Left cardiac atrium (tissue), 4 donors: ENCODE data around the gene KCNK5. TPM values are rescaled to one million over a fixed set of nuclear protein-coding genes. Genes with fewer than 3 reads are reported as not detected.
A peak's percentile ranks its signal among the peaks of the same experiment; 100 is the strongest.

Source experiments
- ATAC-seq, 2 donors: fragments of 200-7000 bp; cut with Tn5 transposase; one replicate each; pipeline ENCODE4 v1.9.1; 2020; ENCODE audit warnings: mild to moderate bottlenecking in 2 of 2, moderate library complexity in 2 of 2
- DNase-seq: peaks from one replicate; pipeline ENCODE4 v3.0.0-alpha.2; 2020
- intact Hi-C, 2 donors: fragments of 100-400 bp; cut with DNase I; formaldehyde crosslinking; loops; one replicate each; pipeline versions ENCODE4 v1.14.1 to v1.15.1; 2022 to 2023
- total RNA-seq, 2 donors: library from RNA; stranded (reverse); fragmentation: NEBNext Ultra II Directional; extraction: Animal tissue kit (Norgen Biotek cat#: 25700); gene quantifications; one replicate each; pipeline ENCODE4 v1.2.1, GENCODE V29; 2021
- donor health status: DM: no; HTN: yes; CAD: no.
- donor health status: DM: no; HTN: yes; CAD: no; lungs with severe emphysema.
- donor health status: DM: yes; HTN: yes; CAD: no.
- donor health status: Dilated cardiomyopathy.

Gene KCNK5
- total RNA-seq, 2 donors from 2014 or later: 0.76 to 1.2 TPM

DNA sequence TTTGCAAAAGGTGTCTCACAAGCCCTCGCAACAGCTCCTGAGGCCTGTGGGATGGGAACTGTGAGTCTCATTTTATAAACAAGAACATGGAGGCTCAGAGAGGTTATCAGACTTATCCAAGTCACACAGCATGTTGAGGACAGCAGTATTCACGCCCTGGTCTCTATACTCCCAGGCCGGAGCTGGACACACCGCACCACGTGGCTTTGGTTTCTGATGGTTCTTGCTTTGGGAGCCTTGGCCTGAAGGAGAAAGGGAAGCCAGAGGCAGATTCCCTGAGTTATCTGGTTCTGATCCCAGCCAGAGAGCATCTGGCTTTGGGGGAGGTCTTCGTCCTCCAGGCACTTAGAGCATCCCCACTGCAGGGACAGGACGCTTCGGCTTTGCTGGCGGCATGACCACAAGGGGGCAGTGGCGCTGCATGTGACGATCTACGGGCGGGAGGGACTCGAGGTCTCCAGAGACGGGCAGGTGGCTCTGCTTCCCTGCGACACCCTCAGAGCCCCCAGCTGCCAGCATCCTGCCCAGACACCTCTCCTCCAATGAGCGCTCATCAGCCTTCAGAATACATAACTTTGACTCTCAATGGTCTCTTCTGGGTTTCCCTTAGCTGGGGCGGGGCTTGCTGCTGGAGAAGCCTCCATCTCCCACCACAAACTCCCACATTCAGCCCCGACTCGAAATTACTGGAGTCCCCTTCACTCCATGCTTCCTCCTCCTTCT is 62.9 kb downstream of the KCNK5 start:
- intact Hi-C loops: loop anchor here (1.0 to 5.0 kb wide), 3 partner anchors 137 to 294 kb away; no protein-coding TSS in a partner anchor
- peak; percentile 79 for DNase-seq
- ATAC-seq: peak; percentile 84 to 85

DNA sequence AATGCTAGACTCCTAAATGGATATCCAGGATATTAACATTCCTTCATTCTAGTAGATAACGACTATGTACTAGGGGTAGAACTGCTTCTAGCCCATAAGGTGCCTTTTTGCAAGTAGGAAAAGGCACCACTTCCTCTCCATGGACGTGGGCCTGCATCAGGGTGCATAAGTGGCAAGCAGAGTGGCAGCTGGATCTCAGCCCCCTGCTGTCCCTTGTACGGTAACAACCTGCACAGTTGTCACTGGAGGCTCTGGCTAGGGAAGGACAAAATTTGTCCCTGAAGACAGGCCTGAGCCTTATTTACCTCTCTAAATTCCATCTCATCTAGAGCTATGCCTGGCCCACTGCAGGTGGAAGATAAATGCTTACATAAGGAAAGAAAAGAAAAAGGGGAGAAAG is 71.8 kb downstream of the KCNK5 start:
- no peak for DNase-seq
- no peak for ATAC-seq
- intact Hi-C loops: no loop called here

DNA sequence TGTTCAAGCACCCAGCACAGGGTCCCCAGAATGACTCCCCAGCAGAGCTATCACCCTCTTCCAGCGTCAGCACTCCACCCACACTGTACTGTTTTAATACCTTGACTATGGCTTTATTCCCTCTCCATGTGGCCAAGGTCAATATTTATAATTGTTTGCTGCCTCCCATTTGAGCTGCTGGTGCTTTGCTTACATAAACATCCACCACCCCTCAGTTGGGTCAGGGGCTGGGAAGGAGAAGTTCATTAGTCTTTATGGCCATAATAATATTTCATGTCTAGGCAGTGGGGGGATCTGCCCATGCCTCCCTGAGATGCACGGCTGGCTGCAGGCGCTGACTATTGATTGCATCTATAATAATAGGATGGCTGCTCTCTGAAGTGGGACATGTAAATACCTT is 72.5 kb downstream of the KCNK5 start:
- intact Hi-C loops: no loop called here
- ATAC-seq: no peak
- DNase-seq: no peak

DNA sequence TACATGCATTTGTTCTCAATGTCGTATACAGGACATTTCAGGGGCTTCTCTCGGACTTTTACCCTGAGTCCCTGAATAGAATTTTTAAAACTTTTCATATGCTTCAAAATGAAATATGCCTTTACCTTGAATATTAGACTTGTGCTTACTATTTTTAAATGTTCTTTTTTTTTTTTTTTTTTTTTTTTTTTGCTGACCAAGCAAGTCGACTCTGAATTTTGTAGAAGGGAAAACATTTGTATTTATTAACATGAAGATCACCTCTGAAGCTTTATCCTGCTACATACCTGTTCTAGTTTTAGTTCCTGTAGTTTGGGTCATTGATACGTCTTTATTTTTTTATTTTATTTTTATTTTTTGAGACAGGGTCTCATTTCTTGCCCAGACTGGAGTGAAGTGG is 74.6 kb downstream of the KCNK5 start:
- ATAC-seq (no peak), DNase-seq (no peak)
- intact Hi-C loops: no loop called here

DNA sequence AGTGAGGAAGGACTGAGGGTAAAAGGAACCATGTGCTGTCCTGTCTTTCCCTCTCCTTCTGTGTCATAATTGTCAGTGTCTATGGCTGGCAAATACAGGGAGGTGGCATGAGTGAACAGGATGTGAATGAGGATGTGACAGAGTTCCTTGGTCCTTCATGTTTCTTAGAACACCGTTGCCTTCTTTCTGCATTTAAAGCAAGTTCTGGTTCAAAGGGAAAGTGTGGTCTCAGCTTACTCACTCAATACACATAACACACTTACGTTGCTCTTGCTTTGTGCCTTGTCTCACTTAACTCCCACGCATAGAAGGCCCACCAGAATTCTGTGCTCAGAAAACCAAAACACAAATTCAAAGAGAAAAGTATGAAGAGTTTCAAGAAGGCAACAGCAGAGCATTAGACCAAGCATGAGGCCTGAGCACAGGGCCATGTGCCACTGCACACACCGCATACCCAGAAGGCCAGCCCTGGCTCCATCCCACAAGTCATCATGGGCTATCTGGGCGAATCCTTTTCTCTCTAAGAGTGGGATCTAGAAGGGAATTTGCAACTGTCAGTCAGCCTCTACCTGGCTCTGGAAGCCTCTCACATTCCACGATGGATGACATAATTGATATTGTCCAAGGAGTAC is 75.4 kb downstream of the KCNK5 start:
- ATAC-seq (no peak), DNase-seq (no peak)
- intact Hi-C loops: no loop called here

DNA sequence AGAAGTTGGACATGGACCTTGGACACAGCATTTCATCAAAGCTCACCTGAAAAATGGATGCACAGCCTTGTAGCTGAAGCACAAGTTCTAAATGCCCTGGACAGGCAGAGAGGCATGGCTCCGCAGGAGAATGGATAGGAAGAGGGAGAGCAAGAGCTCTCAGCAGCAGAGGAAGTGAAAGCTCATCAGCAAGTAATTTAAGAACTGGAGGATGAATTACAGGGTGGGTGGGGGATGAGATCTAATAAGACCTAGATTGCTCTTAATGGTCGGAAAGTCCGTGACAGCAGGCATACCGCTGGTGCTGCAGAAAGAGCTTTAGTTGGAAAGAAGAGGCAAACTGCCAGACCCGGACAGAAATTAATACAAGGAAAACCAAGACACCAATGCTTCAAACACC is 77.0 kb downstream of the KCNK5 start:
- DNase-seq (no peak), ATAC-seq (no peak)
- intact Hi-C loops: no loop called here

DNA sequence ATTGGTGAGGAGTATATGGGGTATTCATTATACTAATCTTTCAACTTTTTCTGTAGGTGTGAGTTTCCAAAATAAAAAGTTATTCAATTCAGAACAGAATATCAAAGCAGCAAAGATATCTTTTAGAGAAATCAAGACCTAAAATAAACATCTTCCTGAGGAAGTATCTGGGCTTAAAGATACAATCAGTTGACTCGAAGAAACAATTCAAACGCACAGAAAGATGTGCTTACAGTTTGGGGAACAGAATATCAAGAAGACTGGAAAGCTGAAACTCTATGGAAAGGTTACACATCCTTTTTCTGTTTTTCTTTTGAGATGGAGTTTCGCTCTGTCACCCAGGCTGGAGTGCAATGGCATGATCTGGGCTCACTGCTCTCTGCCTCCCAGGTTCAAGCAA is 78.1 kb downstream of the KCNK5 start:
- ATAC-seq: no peak
- intact Hi-C loops: no loop called here
- DNase-seq: no peak

DNA sequence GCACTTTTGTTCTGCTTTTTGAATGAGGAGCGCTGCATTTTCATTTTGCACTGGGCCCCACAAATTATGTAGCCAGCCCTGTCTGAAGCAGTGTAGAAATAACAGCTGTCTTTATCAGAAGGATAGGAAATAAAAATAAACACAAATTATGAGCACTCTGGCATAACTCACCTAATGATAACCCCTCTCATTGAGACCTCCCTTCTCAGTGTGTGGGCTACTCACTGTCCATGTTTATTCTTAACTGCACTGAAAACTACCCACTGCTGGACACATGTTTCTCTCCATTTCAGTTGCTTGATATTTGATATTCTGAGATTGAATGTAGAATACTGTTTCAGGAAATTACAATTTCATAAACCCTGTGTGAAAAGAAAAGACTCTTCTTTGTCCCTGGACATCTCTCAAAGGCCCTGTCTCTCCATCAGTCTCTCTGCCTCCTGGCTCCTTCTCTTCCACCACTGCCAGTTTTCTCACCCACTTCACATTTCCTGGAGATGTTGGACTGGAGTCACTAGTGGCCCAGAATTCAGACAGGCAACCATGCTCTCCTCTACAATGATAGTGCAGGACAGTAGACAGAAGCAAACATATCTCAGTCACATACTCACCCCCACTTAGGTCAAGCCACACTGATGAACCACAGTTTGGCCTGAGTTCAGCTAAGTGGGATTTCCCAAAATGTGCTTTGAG is 84.6 kb downstream of the KCNK5 start:
- ATAC-seq (peak; percentile 44 to 54), DNase-seq (no peak)
- intact Hi-C loops: no loop called here

DNA sequence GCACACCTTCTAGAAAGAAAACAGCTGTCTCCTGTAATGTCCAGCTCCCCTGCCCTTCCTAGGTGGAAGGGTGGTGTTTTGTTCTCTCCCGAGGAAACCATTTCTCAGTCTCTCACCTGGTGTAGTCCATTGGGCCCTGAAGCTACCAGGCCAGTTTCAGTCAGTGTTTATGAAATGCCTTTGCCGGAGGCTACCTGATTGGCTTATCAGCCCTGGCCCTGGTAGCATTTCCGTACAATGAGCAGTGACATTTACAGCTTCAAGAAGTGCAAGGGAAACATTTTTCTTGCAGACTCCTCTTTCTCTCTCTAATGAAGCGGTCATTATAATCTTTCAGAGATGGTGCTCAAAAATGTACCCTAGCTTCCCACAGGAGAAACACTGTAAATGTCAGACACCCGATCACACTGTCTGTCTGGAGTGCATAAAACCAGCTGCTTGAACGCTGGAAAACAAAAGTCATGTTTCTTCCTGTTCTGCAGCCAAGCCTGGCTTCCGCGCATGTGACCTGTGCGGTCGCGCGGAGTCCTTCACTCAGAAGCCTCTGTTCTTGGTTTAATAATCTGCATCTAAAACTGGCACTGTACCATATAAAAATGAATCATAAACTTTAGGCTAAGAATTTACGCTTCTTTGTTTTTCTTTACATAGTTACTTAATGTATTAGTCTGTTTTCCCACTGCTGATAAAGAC is 85.9 kb downstream of the KCNK5 start:
- intact Hi-C loops: no loop called here
- DNase-seq: no peak
- no peak for ATAC-seq

DNA sequence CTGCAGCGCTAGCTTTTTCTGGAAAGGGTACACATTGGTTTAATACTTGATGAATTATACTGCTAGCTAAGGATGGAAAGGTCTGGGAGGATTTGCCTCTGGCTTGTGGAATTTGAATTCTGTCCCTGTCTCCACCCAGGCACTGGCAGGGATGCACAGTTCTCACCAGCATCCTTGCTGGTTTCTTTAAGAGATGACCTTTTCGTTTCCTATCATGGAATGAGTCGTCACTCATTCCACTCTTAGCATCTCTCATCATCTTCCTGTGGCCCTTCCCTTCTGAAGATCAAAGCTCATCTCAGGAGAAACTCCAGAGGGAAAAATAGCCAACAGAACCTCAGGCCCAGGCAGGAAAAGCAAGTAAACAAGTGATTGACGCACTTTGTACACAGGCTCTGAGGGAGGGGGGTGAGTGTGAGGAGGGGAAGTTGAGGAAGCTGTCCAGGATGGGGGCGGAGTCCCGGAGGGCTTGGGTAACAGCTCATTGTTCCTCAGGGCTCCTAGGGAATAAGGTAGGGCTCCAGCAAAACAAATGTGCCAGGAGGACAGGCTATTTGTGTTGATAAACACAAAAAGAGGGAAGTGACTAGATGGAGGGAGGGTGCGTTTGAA is 88.6 kb downstream of the KCNK5 start:
- ATAC-seq: peak; percentile 53 to 56
- no peak for DNase-seq
- intact Hi-C loops: no loop called here

Other genes starting within 250 kb of the KCNK5 start
- gene GLP1R, start 180.7 kb downstream of the KCNK5 start, total RNA-seq: 10 to 100 TPM in 1 of 2 donors, 1 to 10 TPM in 1; 4.3 to 10.3 TPM
- gene SAYSD1, start 114.3 kb downstream of the KCNK5 start, total RNA-seq: 10 to 100 TPM in 1 of 2 donors, 1 to 10 TPM in 1; 9.2 to 10.8 TPM
- gene KCNK17, start 84.9 kb upstream of the KCNK5 start, total RNA-seq: 1 to 10 TPM in 1 of 2 donors, under 1 TPM in 1; 0.53 to 1.1 TPM
- not detected for gene KCNK16, start 93.2 kb upstream of the KCNK5 start, total RNA-seq